ENCODE measurements around the gene CCT5. TPM values are rescaled to one million over a fixed set of nuclear protein-coding genes. Genes with fewer than 3 reads are reported as not detected.

Gene CCT5
- total RNA-seq, 1 donor from 2014 or later, result 93.2 TPM

- no peak for DNase-seq
- H3K27me3 ChIP-seq (ENCODE audit: low read depth), result no peaks in the 10 kb centered on the region
- no peak overlapping the region for H3K4me3 ChIP-seq
- no peak overlapping the region for H3K27ac ChIP-seq (replicated peaks)
- no peaks in the 10 kb centered on the region for H3K4me1 ChIP-seq
- no peak for TF ChIP-seq CTCF (IDR thresholded peaks at IDR 0.05; ENCODE audit: borderline replicate concordance)
- peaks cover 12% of the 10 kb centered on the region for H3K9me3 ChIP-seq (replicated peaks)
- peaks cover 16% of the 10 kb centered on the region for H3K36me3 ChIP-seq
- intact Hi-C loops (cut with micrococcal nuclease), result no loop called here
Observed at GRCh38 chr5:10222326-10222725, 27.8 kb upstream of the CCT5 start.

- peaks cover 14% of the 10 kb centered on the region for H3K36me3 ChIP-seq
- H3K9me3 ChIP-seq (replicated peaks), result peaks cover 12% of the 10 kb centered on the region
- intact Hi-C loops (cut with micrococcal nuclease), result no loop called here
- no peak for DNase-seq
- no peaks in the 10 kb centered on the region for H3K27me3 ChIP-seq (ENCODE audit: low read depth)
- no peaks in the 10 kb centered on the region for H3K4me1 ChIP-seq
- H3K4me3 ChIP-seq, result no peak overlapping the region
- no peak for TF ChIP-seq CTCF (IDR thresholded peaks at IDR 0.05; ENCODE audit: borderline replicate concordance)
- no peak overlapping the region for H3K27ac ChIP-seq (replicated peaks)
Observed at GRCh38 chr5:10227379-10227778, 22.7 kb upstream of the CCT5 start.

- Histone ChIP-seq H3K27ac (replicated peaks) (no peak overlapping the region), H3K4me3 (no peak overlapping the region), H3K27me3 (ENCODE audit: low read depth) (no peaks in the 10 kb centered on the region), H3K36me3 (peaks cover 17% of the 10 kb centered on the region), H3K4me1 (no peaks in the 10 kb centered on the region), H3K9me3 (replicated peaks) (peaks cover 12% of the 10 kb centered on the region)
- intact Hi-C loops (cut with micrococcal nuclease), result no loop called here
- no peak for TF ChIP-seq CTCF (IDR thresholded peaks at IDR 0.05; ENCODE audit: borderline replicate concordance)
- no peak for DNase-seq
Observed at GRCh38 chr5:10228288-10228687, 21.8 kb upstream of the CCT5 start.

GRCh38 chr5:10229306-10230048 lies 20.6 kb upstream of the CCT5 start:
- no peak overlapping the region for H3K4me3 ChIP-seq
- DNase-seq, result no peak
- no peak for TF ChIP-seq CTCF (IDR thresholded peaks at IDR 0.05; ENCODE audit: borderline replicate concordance)
- no peaks in the 10 kb centered on the region for H3K4me1 ChIP-seq
- no peak overlapping the region for H3K27ac ChIP-seq (replicated peaks)
- peaks cover 4% of the 10 kb centered on the region for H3K9me3 ChIP-seq (replicated peaks)
- H3K36me3 ChIP-seq, result peaks cover 18% of the 10 kb centered on the region
- H3K27me3 ChIP-seq (ENCODE audit: low read depth), result no peaks in the 10 kb centered on the region
- intact Hi-C loops (cut with micrococcal nuclease), result no loop called here

- H3K36me3 ChIP-seq, result peaks cover 38% of the 10 kb centered on the region
- DNase-seq, result no peak
- no peaks in the 10 kb centered on the region for H3K9me3 ChIP-seq (replicated peaks)
- no peaks in the 10 kb centered on the region for H3K27me3 ChIP-seq (ENCODE audit: low read depth)
- intact Hi-C loops (cut with micrococcal nuclease), result no loop called here
- no peak overlapping the region for H3K27ac ChIP-seq (replicated peaks)
- no peak for TF ChIP-seq CTCF (IDR thresholded peaks at IDR 0.05; ENCODE audit: borderline replicate concordance)
- no peak overlapping the region for H3K4me3 ChIP-seq
- H3K4me1 ChIP-seq, result no peaks in the 10 kb centered on the region
Observed at GRCh38 chr5:10232386-10232785, 17.7 kb upstream of the CCT5 start.

Data from left ventricle myocardium inferior (tissue), 1 donor.